PC-9 (cell line): ENCODE data around the gene UBA1. TPM values are rescaled to one million over a fixed set of nuclear protein-coding genes. Genes with fewer than 3 reads are reported as not detected.

Source experiments
- BruUV-seq: library from RNA; stranded (reverse); fragments of 400-500 nt; replicated peaks from 2 replicates; lab custom pipeline; 2021; lab: Mats Ljungman, UMichigan
- CTCF ChIA-PET: fragments of 300-600 bp; sonication (Branson Sonifier 250); formaldehyde crosslinking; loops from one replicate; lab custom pipeline; 2022; ENCODE audit warnings: antibody characterized with exemption; lab: Charles Lee
- POLR2A ChIA-PET: fragments of 300-600 bp; sonication (Branson Sonifier 250); formaldehyde crosslinking; loops from one replicate; lab custom pipeline; 2022; ENCODE audit warnings: antibody characterized with exemption; ENCODE audit not compliant: unreplicated experiment; lab: Charles Lee
- DNase-seq, 2 experiments: peaks; one replicate each; pipeline versions ENCODE4 v3.0.0 to v3.0.0-alpha.2; 2015 to 2022; ENCODE audit warnings: mixed read lengths in 1 of 2
- H2AFZ ChIP-seq: fragments of 200-600 bp; sonication (generic); 2 replicates; pipeline ENCODE4 v1.8.1; 2017; ENCODE audit warnings: antibody characterized with exemption
- H3F3A ChIP-seq: fragments of 200-600 bp; sonication (generic); 2 replicates; pipeline ENCODE4 v1.8.1; 2017; ENCODE audit warnings: antibody characterized with exemption, mild to moderate bottlenecking, low read depth; ENCODE audit not compliant: insufficient read depth
- H3K27ac ChIP-seq: fragments of 200-600 bp; sonication (generic); 2 replicates; pipeline ENCODE4 v1.6.1; 2016; ENCODE audit warnings: mixed run types
- H3K27me3 ChIP-seq: fragments of 200-600 bp; sonication (generic); 2 replicates; pipeline ENCODE4 v1.6.1; 2016; ENCODE audit warnings: low read depth, mixed run types; ENCODE audit not compliant: insufficient read depth
- H3K36me3 ChIP-seq: fragments of 200-600 bp; sonication (generic); 2 replicates; pipeline ENCODE4 v1.6.1; 2016; ENCODE audit warnings: low read depth, mixed run types
- H3K4me1 ChIP-seq: fragments of 200-600 bp; sonication (generic); replicated peaks from 2 replicates; pipeline ENCODE4 v1.6.1; 2016; ENCODE audit warnings: mixed run types; ENCODE audit not compliant: insufficient read depth
- H3K4me2 ChIP-seq: fragments of 200-600 bp; sonication (generic); 2 replicates; pipeline ENCODE4 v1.6.1; 2017; ENCODE audit warnings: mixed run types
- H3K4me3 ChIP-seq: fragments of 200-600 bp; sonication (generic); 2 replicates; pipeline ENCODE4 v1.6.1; 2016; ENCODE audit warnings: mixed run types
- H3K79me2 ChIP-seq: fragments of 200-600 bp; sonication (generic); 2 replicates; pipeline ENCODE4 v1.6.1; 2017; ENCODE audit warnings: low read depth, mixed run types
- H3K9me2 ChIP-seq: fragments of 200-600 bp; sonication (generic); 2 replicates; pipeline ENCODE4 v1.8.1; 2017; ENCODE audit warnings: mild to moderate bottlenecking; ENCODE audit not compliant: insufficient read depth
- H3K9me3 ChIP-seq: fragments of 200-600 bp; sonication (generic); 2 replicates; pipeline ENCODE4 v1.8.1; 2016; ENCODE audit warnings: low read depth; ENCODE audit not compliant: insufficient read depth
- H4K20me1 ChIP-seq: fragments of 200-600 bp; sonication (generic); 2 replicates; pipeline ENCODE4 v1.8.1; 2017; ENCODE audit not compliant: insufficient read depth
- CTCF ChIP-seq: fragments of 200-600 bp; sonication (generic); conservative IDR thresholded peaks from 2 replicates; pipeline ENCODE4 v1.6.1; 2017; ENCODE audit warnings: mixed run types, antibody characterized with exemption, mild to moderate bottlenecking, moderate library complexity
- EZH2 ChIP-seq: fragments of 200-600 bp; sonication (generic); IDR thresholded peaks from 2 replicates; pipeline ENCODE4 v1.8.0; 2017; ENCODE audit warnings: antibody characterized with exemption, low read depth
- intact Hi-C: fragments of 100-400 bp; cut with micrococcal nuclease; formaldehyde crosslinking; loops from one replicate; pipeline ENCODE4 v1.10.0; 2022; ENCODE audit not compliant: unreplicated experiment
- total RNA-seq: library from RNA; stranded (reverse); gene quantifications from 2 replicates; pipeline ENCODE4 v1.2.3, GENCODE V29; 2021

Gene UBA1
- total RNA-seq, 1 experiment from 2014 or later = 126 TPM

DNA sequence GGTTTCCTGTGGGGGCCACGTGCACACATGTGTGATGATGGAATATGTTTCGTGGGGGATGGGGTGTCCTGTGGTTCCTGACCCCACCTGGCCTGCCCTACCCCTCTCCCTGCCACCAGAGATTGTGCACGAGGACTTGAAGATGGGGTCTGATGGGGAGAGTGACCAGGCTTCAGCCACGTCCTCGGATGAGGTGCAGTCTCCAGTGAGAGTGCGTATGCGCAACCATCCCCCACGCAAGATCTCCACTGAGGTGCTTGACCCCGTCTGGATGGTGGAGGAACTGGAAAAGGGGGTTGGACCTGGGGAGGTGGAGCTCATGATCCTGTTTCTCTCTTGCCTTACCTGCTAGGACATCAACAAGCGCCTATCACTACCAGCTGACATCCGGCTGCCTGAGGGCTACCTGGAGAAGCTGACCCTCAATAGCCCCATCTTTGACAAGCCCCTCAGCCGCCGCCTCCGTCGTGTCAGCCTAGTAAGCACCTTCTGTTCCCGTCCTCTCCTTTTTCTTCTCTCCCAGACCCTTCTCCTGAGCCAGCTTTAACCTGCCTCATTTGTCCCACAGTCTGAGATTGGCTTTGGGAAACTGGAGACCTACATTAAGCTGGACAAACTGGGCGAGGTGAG is 30.8 kb downstream of the UBA1 start:
- no peak overlapping the region for H2AFZ ChIP-seq
- no peak for TF ChIP-seq CTCF
- TF ChIP-seq EZH2 = no peak
- H3K79me2 ChIP-seq = peaks cover 23% of the 10 kb centered on the region
- no peaks in the 10 kb centered on the region for H3F3A ChIP-seq
- no TSS peak for BruUV-seq
- ChIA-PET POLR2A (no interaction called here), CTCF (no interaction called here)
- H4K20me1 ChIP-seq = peaks cover 4% of the 10 kb centered on the region
- no peak for DNase-seq
- no peak overlapping the region for H3K4me3 ChIP-seq
- no peak overlapping the region for H3K27ac ChIP-seq
- intact Hi-C loops = no loop called here
- no peaks in the 10 kb centered on the region for H3K27me3 ChIP-seq
- H3K4me2 ChIP-seq = no peak overlapping the region
- no peaks in the 10 kb centered on the region for H3K9me2 ChIP-seq
- no peaks in the 10 kb centered on the region for H3K36me3 ChIP-seq
- H3K9me3 ChIP-seq = no peaks in the 10 kb centered on the region
- H3K4me1 ChIP-seq = no peaks in the 10 kb centered on the region

DNA sequence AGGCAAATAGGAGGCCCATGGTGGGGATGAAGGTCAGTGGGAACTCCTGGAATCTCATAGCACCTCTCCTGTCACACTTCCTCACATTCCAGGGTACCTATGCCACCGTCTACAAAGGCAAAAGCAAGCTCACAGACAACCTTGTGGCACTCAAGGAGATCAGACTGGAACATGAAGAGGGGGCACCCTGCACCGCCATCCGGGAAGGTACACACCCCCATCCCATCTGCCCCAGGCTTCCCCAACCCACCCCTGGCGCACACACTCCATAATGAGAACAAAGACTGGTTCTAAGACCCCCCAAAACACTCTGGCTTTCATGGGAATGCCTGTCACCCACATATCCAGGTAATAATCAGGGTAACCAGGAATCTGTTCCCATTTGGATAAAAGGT is 31.3 kb downstream of the UBA1 start:
- H3K4me1 ChIP-seq = no peaks in the 10 kb centered on the region
- BruUV-seq = no TSS peak
- H3K36me3 ChIP-seq = no peaks in the 10 kb centered on the region
- TF ChIP-seq CTCF = no peak
- no peak for TF ChIP-seq EZH2
- no peak for DNase-seq
- peaks cover 3% of the 10 kb centered on the region for H4K20me1 ChIP-seq
- H2AFZ ChIP-seq = no peak overlapping the region
- H3K79me2 ChIP-seq = peaks cover 18% of the 10 kb centered on the region
- no peaks in the 10 kb centered on the region for H3K9me3 ChIP-seq
- ChIA-PET POLR2A (no interaction called here), CTCF (no interaction called here)
- H3K4me2 ChIP-seq = no peak overlapping the region
- no peaks in the 10 kb centered on the region for H3K27me3 ChIP-seq
- H3F3A ChIP-seq = no peaks in the 10 kb centered on the region
- H3K27ac ChIP-seq = no peak overlapping the region
- intact Hi-C loops = no loop called here
- no peaks in the 10 kb centered on the region for H3K9me2 ChIP-seq
- H3K4me3 ChIP-seq = no peak overlapping the region

DNA sequence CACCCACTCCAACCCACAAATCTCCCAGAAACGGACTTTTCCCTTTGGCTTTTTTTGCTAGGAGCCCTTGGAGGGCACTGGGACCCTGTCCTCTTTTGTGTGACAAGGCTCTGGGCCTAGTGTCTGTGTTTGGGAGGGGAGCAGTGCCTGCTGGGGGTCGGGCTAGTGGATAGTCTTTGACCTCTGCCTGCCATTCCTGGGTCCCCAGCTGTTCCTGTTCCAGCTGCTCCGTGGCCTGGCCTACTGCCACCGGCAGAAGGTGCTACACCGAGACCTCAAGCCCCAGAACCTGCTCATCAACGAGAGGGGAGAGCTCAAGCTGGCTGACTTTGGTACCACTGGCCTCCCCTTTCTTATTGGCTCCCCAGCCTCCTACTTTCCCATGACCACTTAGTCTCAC is 32.4 kb downstream of the UBA1 start:
- no TSS peak for BruUV-seq
- no peaks in the 10 kb centered on the region for H3K36me3 ChIP-seq

More for the DNA sequence above, 32.4 kb downstream of the UBA1 start:
- no peaks in the 10 kb centered on the region for H3K9me3 ChIP-seq
- CTCF ChIA-PET = no interaction called here
- POLR2A ChIA-PET = no interaction called here
- H3K4me1 ChIP-seq = no peaks in the 10 kb centered on the region
- no peak for TF ChIP-seq EZH2
- TF ChIP-seq CTCF = no peak
- no peak overlapping the region for H3K4me2 ChIP-seq
- no peaks in the 10 kb centered on the region for H3F3A ChIP-seq
- intact Hi-C loops = no loop called here
- DNase-seq = no peak
- no peaks in the 10 kb centered on the region for H3K9me2 ChIP-seq
- H4K20me1 ChIP-seq = no peaks in the 10 kb centered on the region
- H3K4me3 ChIP-seq = no peak overlapping the region
- H3K79me2 ChIP-seq = peaks cover 6% of the 10 kb centered on the region
- no peak overlapping the region for H2AFZ ChIP-seq
- H3K27ac ChIP-seq = no peak overlapping the region
- no peaks in the 10 kb centered on the region for H3K27me3 ChIP-seq
